SK-N-SH (cell line): ENCODE measurements around the gene RTN4.

Experiments
- CHD2 ChIP-seq: fragments of 150-350 bp; IDR thresholded peaks from 2 replicates; pipeline ENCODE4 v1.6.1; 2018; ENCODE audit warnings: low read length; ENCODE audit not compliant: partially characterized antibody
- CTCF ChIP-seq: fragments of 200-600 bp; sonication (generic); IDR thresholded peaks from 2 replicates; pipeline ENCODE4 v1.6.1; 2017; ENCODE audit warnings: antibody characterized with exemption, mild to moderate bottlenecking, moderate library complexity
- FOXJ3 ChIP-seq: sonication (generic); formaldehyde crosslinking; IDR thresholded peaks from 2 replicates; pipeline ENCODE4 v1.5.1; 2020; ENCODE audit warnings: mild to moderate bottlenecking, missing genetic modification reagents
- GABPA ChIP-seq: IDR thresholded peaks from 2 replicates; pipeline ENCODE4 v1.4.0; 2012; ENCODE audit warnings: low read depth, mild to moderate bottlenecking
- MXI1 ChIP-seq: IDR thresholded peaks from 2 replicates; pipeline ENCODE4 v1.6.1; 2012; ENCODE audit warnings: mild to moderate bottlenecking, low read depth, low read length, improper control_type of control experiment
- REST ChIP-seq: IDR thresholded peaks from 2 replicates; pipeline ENCODE4 v1.6.1; 2012; ENCODE audit warnings: mild to moderate bottlenecking, low read depth, low read length, moderate library complexity
- RFX5 ChIP-seq: IDR thresholded peaks from 2 replicates; pipeline ENCODE4 v1.6.1; 2012; ENCODE audit warnings: mild to moderate bottlenecking, improper control_type of control experiment, low read length
- TAF1 ChIP-seq: IDR thresholded peaks from 2 replicates; pipeline ENCODE4 v1.6.1; 2012; ENCODE audit warnings: low read depth, mild to moderate bottlenecking, low read length, moderate library complexity, borderline replicate concordance
- USF1 ChIP-seq: IDR thresholded peaks from 2 replicates; pipeline ENCODE4 v1.4.0; 2012; ENCODE audit warnings: low read depth, borderline replicate concordance
- YY1 ChIP-seq: IDR thresholded peaks from 2 replicates; pipeline ENCODE4 v1.4.0; 2012; ENCODE audit warnings: low read depth, mild to moderate bottlenecking

- no peak for TF ChIP-seq GABPA
- TF ChIP-seq CTCF, result no peak
- no peak for TF ChIP-seq FOXJ3
- TF ChIP-seq MXI1, result no peak
- TF ChIP-seq TAF1, result no peak
- TF ChIP-seq YY1, result no peak
- TF ChIP-seq USF1, result no peak
- TF ChIP-seq CHD2, result no peak
- TF ChIP-seq RFX5, result no peak
- no peak for TF ChIP-seq REST
Measured at GRCh38 chr2:54975598-54976492, 74.4 kb downstream of the RTN4 start.
